Neural progenitor cell (in vitro differentiated cells): ENCODE results near the gene CD4. TPM values are rescaled to one million over a fixed set of nuclear protein-coding genes. Genes with fewer than 3 reads are reported as not detected.
"Not testable (repeated sequence)": the region's sequence is repeated elsewhere in the genome, so short reads cannot be mapped to it uniquely, and the experiment has no call there.

Experiments
- DNase-seq: peaks from one replicate; pipeline ENCODE4 v3.0.0-alpha.2; 2016; ENCODE audit warnings: low spot score
- H2AFZ ChIP-seq: fragments of 200-600 bp; sonication (generic); replicated peaks from 2 replicates; pipeline ENCODE4 v1.6.1; 2016; ENCODE audit warnings: antibody characterized with exemption
- H3F3A ChIP-seq: fragments of 200-600 bp; sonication (generic); 2 replicates; pipeline ENCODE4 v1.6.1; 2016; ENCODE audit warnings: antibody characterized with exemption, low read depth
- H3K27ac ChIP-seq: fragments of 200-600 bp; sonication (generic); 2 replicates; pipeline ENCODE4 v1.5.1; 2016; ENCODE audit warnings: mild to moderate bottlenecking
- H3K27me3 ChIP-seq: fragments of 200-600 bp; sonication (generic); 2 replicates; pipeline ENCODE4 v1.6.1; 2016; ENCODE audit warnings: mild to moderate bottlenecking, moderate library complexity
- H3K36me3 ChIP-seq: fragments of 200-600 bp; sonication (generic); 2 replicates; pipeline ENCODE4 v1.5.1; 2016
- H3K4me1 ChIP-seq: fragments of 200-600 bp; sonication (generic); 2 replicates; pipeline ENCODE4 v1.6.1; 2016; ENCODE audit warnings: mixed run types
- H3K4me2 ChIP-seq: fragments of 200-600 bp; sonication (generic); 2 replicates; pipeline ENCODE4 v1.6.1; 2016
- H3K4me3 ChIP-seq: fragments of 200-600 bp; sonication (generic); 2 replicates; pipeline ENCODE4 v1.5.1; 2016
- H3K79me2 ChIP-seq: fragments of 200-600 bp; sonication (generic); 2 replicates; pipeline ENCODE4 v1.6.1; 2016; ENCODE audit warnings: low read depth
- H3K9ac ChIP-seq: fragments of 200-600 bp; sonication (generic); 2 replicates; pipeline ENCODE4 v1.6.1; 2016
- H3K9me3 ChIP-seq: fragments of 200-600 bp; sonication (generic); 2 replicates; pipeline ENCODE4 v1.5.1; 2016; ENCODE audit warnings: low read depth
- H4K20me1 ChIP-seq: fragments of 200-600 bp; sonication (generic); 2 replicates; pipeline ENCODE4 v1.6.1; 2016; ENCODE audit warnings: low read depth
- H3K27ac Mint-ChIP-seq: 3 replicates; pipeline ENCODE4 v1.8.0; 2021; ENCODE audit warnings: mixed read lengths
- H3K27me3 Mint-ChIP-seq: 2 replicates; pipeline ENCODE4 v1.8.0; 2022; ENCODE audit warnings: low read depth, mild to moderate bottlenecking, inconsistent platforms, moderate library complexity, mixed read lengths; ENCODE audit not compliant: insufficient read depth
- H3K36me3 Mint-ChIP-seq: 3 replicates; pipeline ENCODE4 v1.8.0; 2021; ENCODE audit warnings: mixed read lengths
- H3K4me1 Mint-ChIP-seq: 3 replicates; pipeline ENCODE4 v1.8.0; 2021; ENCODE audit warnings: mixed read lengths
- H3K4me3 Mint-ChIP-seq: 3 replicates; pipeline ENCODE4 v1.8.0; 2021; ENCODE audit warnings: mild to moderate bottlenecking, moderate library complexity, mixed read lengths
- H3K9me3 Mint-ChIP-seq: 3 replicates; pipeline ENCODE4 v1.8.0; 2020; ENCODE audit warnings: mixed read lengths
- CTCF ChIP-seq: fragments of 200-600 bp; sonication (generic); IDR thresholded peaks from 2 replicates; pipeline ENCODE4 v1.5.1; 2017; ENCODE audit warnings: antibody characterized with exemption, mild to moderate bottlenecking
- EZH2phosphoT487 ChIP-seq: fragments of 200-600 bp; sonication (generic); IDR thresholded peaks from 2 replicates; pipeline ENCODE4 v1.6.1; 2017; ENCODE audit warnings: antibody characterized with exemption
- total RNA-seq: library from RNA; depleted of rRNA; stranded (reverse); fragments of >200 nt; gene quantifications from 2 replicates; pipeline ENCODE4 v1.2.3, GENCODE V29; 2015; ENCODE audit warnings: low replicate concordance

The CD4 gene
- total RNA-seq, 1 donor from 2014 or later, result 2.5 TPM

- Histone ChIP-seq H3K9ac (no peak overlapping the region), H3K27ac (no peak overlapping the region), H3K27me3 (no peaks in the 10 kb centered on the region), H3K79me2 (peaks cover 47% of the 10 kb centered on the region), H2AFZ (no peak overlapping the region), H3K9me3 (no peaks in the 10 kb centered on the region), H3K4me3 (peak overlapping the region; percentile 96), H3K4me2 (peak overlapping the region; percentile 100), H3K4me1 (peaks cover 23% of the 10 kb centered on the region), H3F3A (peaks cover 82% of the 10 kb centered on the region), H3K36me3 (no peaks in the 10 kb centered on the region), H4K20me1 (peaks cover 51% of the 10 kb centered on the region)
- peak overlapping the region; percentile 94 for H3K4me3 Mint-ChIP-seq
- TF ChIP-seq EZH2phosphoT487 (no peak), CTCF (peak; percentile 93)
- no peaks in the 10 kb centered on the region for H3K9me3 Mint-ChIP-seq
- peaks cover 20% of the 10 kb centered on the region for H3K27me3 Mint-ChIP-seq
- H3K27ac Mint-ChIP-seq, result peak overlapping the region; percentile 86
- DNase-seq, result peak; percentile 90
- H3K36me3 Mint-ChIP-seq, result peaks cover 39% of the 10 kb centered on the region
- H3K4me1 Mint-ChIP-seq, result peaks cover 51% of the 10 kb centered on the region
These were observed 80.0 kb downstream of the CD4 start for GRCh38 chr12:6869049-6870021.

- H3K4me2 ChIP-seq, H3K9me3 Mint-ChIP-seq, H3K9me3 ChIP-seq, H3K27ac ChIP-seq, DNase-seq, H2AFZ ChIP-seq, H3K9ac ChIP-seq, H3K36me3 ChIP-seq, H3K27me3 ChIP-seq, H3K27ac Mint-ChIP-seq, H3K4me3 ChIP-seq: not testable (repeated sequence)
- H3K4me3 Mint-ChIP-seq, result peak overlapping the region; percentile 69
- Histone ChIP-seq H3K79me2 (peaks cover 52% of the 10 kb centered on the region), H3K4me1 (peaks cover 23% of the 10 kb centered on the region), H3F3A (peaks cover 80% of the 10 kb centered on the region), H4K20me1 (peaks cover 51% of the 10 kb centered on the region)
- peaks cover 32% of the 10 kb centered on the region for H3K36me3 Mint-ChIP-seq
- peaks cover 53% of the 10 kb centered on the region for H3K4me1 Mint-ChIP-seq
- H3K27me3 Mint-ChIP-seq, result peaks cover 17% of the 10 kb centered on the region
These were observed 81.0 kb downstream of the CD4 start for GRCh38 chr12:6870304-6870703.

Other genes with a start within 250 kb of the CD4 start
- 9.9 and 21.1 TPM in 2 replicates for gene IFFO1, start 233.5 kb upstream of the CD4 start, total RNA-seq
- gene NOP2, start 221.2 kb upstream of the CD4 start, total RNA-seq, result 43.8 and 47.8 TPM in 2 replicates
- gene CHD4, start 182.1 kb upstream of the CD4 start, total RNA-seq, result 381 and 412 TPM in 2 replicates
- gene LPAR5, start 153.6 kb upstream of the CD4 start, total RNA-seq, result 0.04 and 0.22 TPM in 2 replicates
- 2.7 and 3.8 TPM in 2 replicates for gene ACRBP, start 142.1 kb upstream of the CD4 start, total RNA-seq
- gene ING4, start 126.4 kb upstream of the CD4 start, total RNA-seq, result 101 and 135 TPM in 2 replicates
- gene ZNF384, start 100.2 kb upstream of the CD4 start, total RNA-seq, result 38.0 and 52.0 TPM in 2 replicates
- gene PIANP, start 88.7 kb upstream of the CD4 start, total RNA-seq, result 0.32 and 1.7 TPM in 2 replicates
- 24.5 and 41.8 TPM in 2 replicates for gene COPS7A, start 65.5 kb upstream of the CD4 start, total RNA-seq
- 120 and 164 TPM in 2 replicates for gene MLF2, start 36.4 kb upstream of the CD4 start, total RNA-seq
- 134 and 608 TPM in 2 replicates for gene PTMS, start 23.2 kb upstream of the CD4 start, total RNA-seq
- 0.45 and 2.9 TPM in 2 replicates for gene LAG3, start 17.0 kb upstream of the CD4 start, total RNA-seq
- gene GPR162, start 32.3 kb downstream of the CD4 start, total RNA-seq, result 10.0 and 27.6 TPM in 2 replicates
- gene P3H3, start 38.9 kb downstream of the CD4 start, total RNA-seq, result 14.1 and 52.6 TPM in 2 replicates
- gene GNB3, start 51.4 kb downstream of the CD4 start, total RNA-seq, result 2.7 and 7.6 TPM in 2 replicates
- 62.1 and 73.5 TPM in 2 replicates for gene CDCA3, start 61.8 kb downstream of the CD4 start, total RNA-seq
- gene USP5, start 62.6 kb downstream of the CD4 start, total RNA-seq, result 60.9 and 101 TPM in 2 replicates
- 1,038 and 1,695 TPM in 2 replicates for gene TPI1, start 78.0 kb downstream of the CD4 start, total RNA-seq
- 0.65 and 6.6 TPM in 2 replicates for gene SPSB2, start 83.8 kb downstream of the CD4 start, total RNA-seq
- 4.1 and 5.2 TPM in 2 replicates for gene LRRC23, start 115.3 kb downstream of the CD4 start, total RNA-seq
- gene ENO2, start 125.1 kb downstream of the CD4 start, total RNA-seq, result 82.2 and 136 TPM in 2 replicates
- gene ATN1, start 138.4 kb downstream of the CD4 start, total RNA-seq, result 8.9 and 28.7 TPM in 2 replicates
- not detected in 2 replicates for gene RNU7-1, start 154.3 kb downstream of the CD4 start, total RNA-seq
- gene C12orf57, start 154.5 kb downstream of the CD4 start, total RNA-seq, result 314 and 399 TPM in 2 replicates
- 4.4 and 6.0 TPM in 2 replicates for gene PTPN6, start 161.8 kb downstream of the CD4 start, total RNA-seq
- gene PHB2, start 181.1 kb downstream of the CD4 start, total RNA-seq, result 214 and 291 TPM in 2 replicates
- gene EMG1, start 181.4 kb downstream of the CD4 start, total RNA-seq, result 27.3 and 32.0 TPM in 2 replicates
- gene LPCAT3, start 228.9 kb downstream of the CD4 start, total RNA-seq, result 18.1 and 32.6 TPM in 2 replicates